Pancreas (tissue), 10 donors: ENCODE measurements around the gene TAOK3. TPM values are rescaled to one million over a fixed set of nuclear protein-coding genes. Genes with fewer than 3 reads are reported as not detected.

ENCODE experiments used
- ATAC-seq, 4 donors: fragments of 200-7000 bp; cut with Tn5 transposase; one replicate each; pipeline versions ENCODE4 v1.8.0 to v1.9.1; 2020; ENCODE audit warnings: mild to moderate bottlenecking in 4 of 4, moderate library complexity in 4 of 4
- DNase-seq, 6 donors: peaks; one replicate each; pipeline ENCODE4 v3.0.0-alpha.2; 2020
- FAIRE-seq: peaks from 2 replicates; lab custom pipeline; 2012; peaks lifted over from hg19 to GRCh38; lab: Jason Lieb, UNC
- H3K27ac ChIP-seq, 4 donors: fragments of 200-600 bp; sonication (generic); 1 replicate in 3 of 4; 2 replicates in 1 of 4; pipeline versions ENCODE4 v1.5.0 to v1.8.0; 2020
- H3K27me3 ChIP-seq, 4 donors: fragments of 200-600 bp; one replicate each; pipeline ENCODE4 v1.8.0; 2021
- H3K36me3 ChIP-seq, 3 donors: fragments of 200-600 bp; sonication (generic) in 1 of 3; one replicate each; pipeline versions ENCODE4 v1.5.0 to v1.8.0; 2020 to 2021
- H3K4me1 ChIP-seq, 3 donors: fragments of 200-600 bp; one replicate each; pipeline ENCODE4 v1.8.0; 2021
- H3K4me3 ChIP-seq, 4 donors: fragments of 200-600 bp; sonication (generic) in 2 of 4; one replicate each; pipeline versions ENCODE4 v1.5.0 to v1.8.0; 2020 to 2021
- H3K9me3 ChIP-seq, 4 donors: fragments of 200-600 bp; one replicate each; pipeline ENCODE4 v1.8.0; 2021
- CTCF ChIP-seq, 4 donors: fragments of 200-600 bp; sonication (generic) in 3 of 4; IDR thresholded peaks; one replicate each; pipeline versions ENCODE4 v1.5.0 to v1.8.0; 2021; ENCODE audit warnings: antibody characterized with exemption in 4 of 4
- WGBS, 2 donors: extraction: QIAGEN DNeasy Blood & Tissue Kit; methylation state at CpG; one replicate each; pipeline ENCODE4 v1.1.7; 2013; 5-methylcytosine and 5-hydroxymethylcytosine counted together
- intact Hi-C, 3 donors: fragments of 100-400 bp; cut with DNase I; formaldehyde crosslinking; loops; one replicate each; pipeline versions ENCODE4 v1.11.1 to v1.14.2; 2022
- polyA plus RNA-seq, 2 donors: library from polyadenylated mRNA; stranded (reverse); fragments of 200-250 nt; gene quantifications; one replicate each; pipeline ENCODE4 v1.2.3, GENCODE V29; 2013
- total RNA-seq, 6 donors: library from RNA; stranded (reverse); fragmentation: NEBNext Ultra II Directional in 4 of 6; extraction: Animal tissue kit (Norgen Biotek cat#: 25700) in 4 of 6; gene quantifications; one replicate each; pipeline versions ENCODE4 v1.2.1 to v1.2.4, GENCODE V29; 2021 to 2023
- donor health status: healthy with polysubstance abuse.
- donor health status: DM: no; HTN: no; CAD: no; lungs with moderate emphysema.
- donor health status: DM: no; HTN: no; CAD: no.
- donor health status: control.
- donor health status: control.
- donor health status: Bipolar disorder and iron deficiency.
- donor health status: DM: yes; HTN: yes; CAD: no.
- donor health status: DM: no; HTN: no; CAD: no.
- donor health status: DM: no; HTN: no; CAD: no.
- donor health status: DM: yes; HTN: yes; CAD: no.

The TAOK3 gene
- total and polyA plus RNA-seq, 8 donors = 7.9 to 21.0 (median 11.4) TPM

DNA sequence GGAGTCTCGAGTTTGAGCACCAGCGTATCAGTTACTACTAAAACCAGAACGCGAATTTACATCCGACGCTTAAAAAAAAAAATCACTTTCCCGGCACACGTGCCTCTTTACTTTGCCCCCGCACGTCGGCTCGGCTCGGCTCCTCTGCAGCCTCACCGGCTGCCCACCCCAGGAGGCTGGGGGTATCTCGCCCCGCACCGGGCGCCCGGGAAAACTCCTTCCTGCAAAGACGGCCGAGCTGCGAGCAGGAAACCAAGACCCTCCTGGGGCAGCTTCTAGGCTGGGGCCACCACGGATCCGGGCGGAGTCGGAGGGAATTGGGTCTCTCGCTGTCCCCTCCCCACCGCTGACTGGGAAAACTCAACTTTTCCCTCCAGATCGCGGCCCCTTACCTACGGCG lies 269.5 kb downstream of the TAOK3 start:
- H3K27ac ChIP-seq = peak overlapping the region; percentile 56 to 89 (median 80)
- ATAC-seq (peak; percentile 20 to 51 (median 32)), FAIRE-seq (no peak), DNase-seq (peak in 3 of 6 donors; percentile 26 to 70 (median 51))
- peak overlapping the region; percentile 70 to 84 (median 79) for H3K4me3 ChIP-seq
- no peaks in the 10 kb centered on the region for H3K9me3 ChIP-seq
- no peaks in the 10 kb centered on the region for H3K36me3 ChIP-seq
- no peak for TF ChIP-seq CTCF (IDR thresholded peaks at IDR 0.05)
- H3K4me1 ChIP-seq = no peaks in the 10 kb centered on the region
- 0 to 1% methylated on average over 29 to 32 of the region's 32 CpGs for WGBS, 2 donors
- intact Hi-C loops = no loop called here
- H3K27me3 ChIP-seq = no peaks in the 10 kb centered on the region

DNA sequence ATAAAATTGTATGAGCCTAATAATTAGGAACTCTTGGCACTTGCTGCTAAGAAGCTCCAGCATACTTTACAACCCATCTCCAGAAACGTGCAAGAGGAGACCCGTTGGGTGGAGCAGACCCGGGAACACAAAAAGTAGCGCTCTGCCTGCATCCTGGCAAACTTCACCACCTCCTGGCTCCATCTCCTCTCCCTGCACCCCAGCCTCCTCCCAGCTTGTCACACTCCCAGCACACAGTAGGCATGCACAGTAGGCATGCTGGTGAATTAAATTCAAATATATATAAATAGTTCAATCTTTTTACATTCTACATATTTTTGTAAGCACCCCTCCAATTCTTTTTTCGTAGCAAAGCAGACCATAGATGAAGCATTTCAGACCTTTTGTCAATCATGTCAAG lies 270.1 kb downstream of the TAOK3 start:
- Histone ChIP-seq H3K27ac (peak overlapping the region in 3 of 4 donors; percentile 56 to 89 (median 82)), H3K4me3 (peak overlapping the region in 3 of 4 donors; percentile 70 to 84 (median 81)), H3K4me1 (no peaks in the 10 kb centered on the region), H3K9me3 (no peaks in the 10 kb centered on the region), H3K27me3 (no peaks in the 10 kb centered on the region), H3K36me3 (no peaks in the 10 kb centered on the region)
- no peak for FAIRE-seq
- no peak for DNase-seq
- intact Hi-C loops = no loop called here
- no peak for ATAC-seq
- no peak for TF ChIP-seq CTCF (IDR thresholded peaks at IDR 0.05)
- WGBS, 2 donors = 40 to 46% methylated on average over 5 of the region's 5 CpGs

- no peaks in the 10 kb centered on the region for H3K27me3 ChIP-seq
- no peak for FAIRE-seq
- no peaks in the 10 kb centered on the region for H3K4me1 ChIP-seq
- ATAC-seq = peak in 1 of 4 donors; percentile 3
- WGBS, 2 donors = 73 to 74% methylated on average over 6 of the region's 6 CpGs
- no peaks in the 10 kb centered on the region for H3K36me3 ChIP-seq
- intact Hi-C loops = no loop called here
- TF ChIP-seq CTCF (IDR thresholded peaks at IDR 0.05) = no peak
- peak overlapping the region in 1 of 4 donors; percentile 89 for H3K27ac ChIP-seq
- no peak overlapping the region for H3K4me3 ChIP-seq
- H3K9me3 ChIP-seq = no peaks in the 10 kb centered on the region
- peak in 1 of 6 donors; percentile 26 for DNase-seq
Measured at GRCh38 chr12:118102070-118102469, 270.6 kb downstream of the TAOK3 start.

DNA sequence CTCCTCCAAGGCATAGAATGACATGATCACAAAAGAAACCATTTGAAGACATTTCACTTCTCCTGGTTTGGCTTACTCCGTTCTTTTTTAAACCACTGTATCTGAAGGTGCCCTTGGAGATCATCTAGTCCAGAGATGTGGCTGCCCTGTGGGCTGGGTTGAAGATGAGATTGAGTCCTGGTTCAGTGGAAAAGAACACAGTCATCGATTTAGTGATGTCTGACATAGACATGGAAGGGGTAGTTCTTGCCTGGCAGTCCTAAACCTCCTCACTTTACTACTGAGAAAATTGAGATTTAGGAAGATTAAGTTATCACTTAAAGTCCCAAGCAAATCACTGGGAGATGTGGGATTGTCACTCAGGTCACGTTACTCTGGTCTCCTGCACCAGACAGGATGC lies 271.7 kb downstream of the TAOK3 start:
- no peak for ATAC-seq
- no peak overlapping the region for H3K27ac ChIP-seq
- intact Hi-C loops = no loop called here

More for the DNA sequence above, 271.7 kb downstream of the TAOK3 start:
- Histone ChIP-seq H3K36me3 (no peaks in the 10 kb centered on the region), H3K9me3 (no peaks in the 10 kb centered on the region), H3K4me3 (no peak overlapping the region), H3K4me1 (no peaks in the 10 kb centered on the region), H3K27me3 (no peaks in the 10 kb centered on the region)
- DNase-seq = no peak
- WGBS, 2 donors = 86 to 90% methylated on average over 3 of the region's 3 CpGs
- FAIRE-seq = no peak
- no peak for TF ChIP-seq CTCF (IDR thresholded peaks at IDR 0.05)

Other genes starting within 250 kb of the TAOK3 start
- gene PEBP1, start 236.8 kb downstream of the TAOK3 start, total RNA-seq = 100 to 1,000 TPM; 106 to 146 (median 132) TPM
- gene PEBP1, start 236.8 kb downstream of the TAOK3 start, polyA plus RNA-seq = 100 to 1,000 TPM; 216 to 287 TPM
- 10 to 100 TPM; 12.5 to 26.8 (median 15.4) TPM for gene SUDS3, start 3.6 kb upstream of the TAOK3 start, total RNA-seq
- gene SUDS3, start 3.6 kb upstream of the TAOK3 start, polyA plus RNA-seq = 10 to 100 TPM; 10.6 to 14.8 TPM